HL-60 (cell line): Measurements from ENCODE around the gene MAP3K13.

Experiments used
- DNase-seq, 2 experiments: peaks; one replicate each; pipeline ENCODE4 v3.0.0-alpha.2; 2010 to 2020; ENCODE audit warnings: low read depth in 1 of 2, low spot score in 1 of 2
- H3K27ac ChIP-seq: fragments of 250-450 bp; sonication (Bioruptor Pico); replicated peaks from 2 replicates; pipeline ENCODE4 v1.5.1; 2020; ENCODE audit warnings: mild to moderate bottlenecking, moderate library complexity
- H3K27me3 ChIP-seq: fragments of 250-450 bp; sonication (Bioruptor Pico); 2 replicates; pipeline ENCODE4 v1.5.1; 2021; ENCODE audit warnings: mild to moderate bottlenecking, moderate library complexity; ENCODE audit not compliant: insufficient read depth, poor library complexity, severe bottlenecking
- H3K4me3 ChIP-seq: replicated peaks from 2 replicates; pipeline ENCODE4 v1.5.1; 2011; ENCODE audit warnings: mild to moderate bottlenecking, control low read depth, low read length; ENCODE audit not compliant: insufficient read depth
- CTCF ChIP-seq: IDR thresholded peaks from one replicate; pipeline ENCODE4 v1.5.1; 2011; ENCODE audit warnings: low read length, control low read depth, inconsistent platforms; ENCODE audit not compliant: insufficient read depth
- GABPA ChIP-seq: IDR thresholded peaks from 2 replicates; pipeline ENCODE4 v1.6.1; 2012; ENCODE audit warnings: low read depth
- POLR2AphosphoS5 ChIP-seq: IDR thresholded peaks from 2 replicates; pipeline ENCODE4 v1.6.1; 2012; ENCODE audit warnings: low read depth
- REST ChIP-seq: IDR thresholded peaks from 2 replicates; pipeline ENCODE4 v1.6.1; 2012; ENCODE audit warnings: low read depth; ENCODE audit not compliant: insufficient replicate concordance
- SPI1 ChIP-seq: IDR thresholded peaks from 2 replicates; pipeline ENCODE4 v1.6.1; 2012; ENCODE audit warnings: low read depth, mild to moderate bottlenecking, borderline replicate concordance

MAP3K13 gene

DNA sequence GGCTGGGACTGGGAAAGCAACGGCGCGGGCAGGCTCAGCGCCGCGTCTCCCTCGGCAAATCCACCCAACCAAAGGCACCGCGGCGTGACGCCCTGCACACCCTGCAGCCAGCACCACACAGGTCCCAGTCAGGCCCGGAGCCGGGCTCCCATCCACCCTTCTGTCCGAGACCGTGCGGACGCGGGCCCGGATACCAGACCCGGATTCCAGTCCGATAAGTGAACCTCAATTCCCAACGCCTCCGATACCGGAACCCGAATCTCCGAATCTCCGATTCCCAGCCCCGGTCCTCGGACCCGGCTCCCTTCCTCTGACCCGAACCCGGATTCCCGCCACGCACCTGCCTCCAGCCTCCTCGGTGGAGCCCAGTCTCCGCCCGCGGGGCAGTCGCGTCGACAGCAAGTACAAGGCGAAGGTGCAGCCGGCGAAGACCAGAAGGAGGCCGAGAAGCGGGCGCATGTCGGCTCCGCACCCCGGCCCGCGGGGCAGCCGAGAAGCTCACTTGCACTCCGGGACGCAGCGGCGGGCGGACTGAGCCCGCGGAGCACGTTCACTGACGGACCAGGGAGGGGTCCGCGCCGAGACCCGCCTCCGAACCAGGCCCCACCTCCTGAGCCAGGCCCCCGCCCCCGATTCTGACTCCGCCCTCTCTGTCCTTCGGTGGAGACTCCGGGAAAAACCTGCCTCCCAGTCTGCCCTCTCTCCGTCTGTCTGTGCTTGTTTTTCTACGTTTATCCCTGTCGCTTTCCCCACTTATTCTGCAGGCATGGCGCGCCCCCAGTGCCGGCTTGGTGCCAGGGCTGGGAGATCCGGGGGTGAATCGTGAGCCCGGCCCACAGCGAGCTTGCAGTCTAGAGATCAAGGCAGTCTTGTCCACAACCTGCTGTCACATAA lies 135.8 kb downstream of the MAP3K13 start, which contains the start of gene TMEM41A:
TMEM41A (minus strand) TSS at position 533 of the 894 bp plus-strand sequence; CDS start at position 459, 74 bp downstream.
- H3K27ac ChIP-seq = peak within 1 kb of the TSS; percentile 91
- peak within 1 kb of the TSS; percentile 86 for H3K4me3 ChIP-seq

DNA sequence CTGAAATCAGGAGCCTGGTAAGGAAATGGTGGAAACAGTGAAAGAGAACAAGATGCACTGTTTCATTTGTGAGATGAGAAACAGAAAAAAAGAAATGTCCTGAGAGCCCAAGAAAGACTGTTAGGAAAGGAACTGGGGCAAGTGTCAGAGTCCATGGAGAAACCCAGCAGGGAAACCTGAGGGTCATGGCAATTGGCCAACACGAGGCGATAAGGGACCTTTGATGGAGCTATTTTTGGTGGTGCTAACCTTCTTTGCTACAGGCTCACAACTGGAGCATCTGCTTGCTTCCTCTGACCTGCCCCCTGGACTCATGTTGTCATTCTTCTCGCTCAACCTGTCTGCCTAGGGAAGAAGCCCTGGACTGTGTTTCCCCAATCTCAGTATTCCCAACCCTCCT lies 140.1 kb downstream of the MAP3K13 start:
- no peak for DNase-seq
- Histone ChIP-seq H3K27ac (no peak overlapping the region), H3K4me3 (no peak overlapping the region), H3K27me3 (no peaks in the 10 kb centered on the region)
- TF ChIP-seq SPI1 = no peak
- no peak for TF ChIP-seq POLR2AphosphoS5
- TF ChIP-seq CTCF = no peak
- TF ChIP-seq REST = no peak
- no peak for TF ChIP-seq GABPA

More for the DNA sequence above, 135.8 kb downstream of the MAP3K13 start, which contains the start of gene TMEM41A:
- H3K27me3 ChIP-seq = no peaks in the 10 kb centered on the region
- TF ChIP-seq GABPA (peak; percentile 90), REST (peak; percentile 51), SPI1 (no peak), POLR2AphosphoS5 (peak; percentile 86)
- DNase-seq = peak; percentile 69 to 94

DNA sequence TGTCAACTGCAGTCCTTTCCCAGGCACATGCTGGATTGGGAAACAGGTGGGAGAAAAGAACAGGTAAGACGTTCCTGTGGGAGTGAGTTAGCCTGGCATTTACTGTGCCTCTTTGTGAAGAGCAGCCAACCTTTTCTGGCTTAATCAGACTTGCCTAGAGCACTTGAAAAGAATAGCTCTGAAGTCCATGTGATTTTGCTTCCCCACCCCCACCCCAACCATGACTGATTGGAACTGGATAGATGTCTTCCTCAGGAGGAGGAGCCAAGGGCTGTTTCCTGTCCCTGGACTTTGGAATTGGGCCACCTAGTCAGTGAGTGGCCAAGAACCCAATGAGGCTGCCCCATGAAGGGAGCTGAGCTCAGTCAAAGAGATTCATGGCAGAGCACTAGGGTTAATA lies 140.6 kb downstream of the MAP3K13 start:
- TF ChIP-seq REST (no peak), SPI1 (no peak), GABPA (no peak), CTCF (no peak), POLR2AphosphoS5 (no peak)
- Histone ChIP-seq H3K27ac (no peak overlapping the region), H3K27me3 (no peaks in the 10 kb centered on the region), H3K4me3 (no peak overlapping the region)
- no peak for DNase-seq
